Inferior parietal cortex (tissue), 1 donor: Measurements from ENCODE around the gene POLR3B.
A peak's percentile ranks its signal among the peaks of the same experiment; 100 is the strongest.

Experiments
- DNase-seq: peaks from one replicate; pipeline ENCODE4 v3.0.0-alpha.2; 2016; ENCODE audit errors: extremely low spot score

The POLR3B gene

GRCh38 chr12:106412563-106412962, 55.0 kb downstream of the POLR3B start:
- no peak for DNase-seq

GRCh38 chr12:106415134-106415533, 57.6 kb downstream of the POLR3B start:
- DNase-seq = no peak

GRCh38 chr12:106416273-106416672, 58.7 kb downstream of the POLR3B start:
- DNase-seq = no peak

DNA sequence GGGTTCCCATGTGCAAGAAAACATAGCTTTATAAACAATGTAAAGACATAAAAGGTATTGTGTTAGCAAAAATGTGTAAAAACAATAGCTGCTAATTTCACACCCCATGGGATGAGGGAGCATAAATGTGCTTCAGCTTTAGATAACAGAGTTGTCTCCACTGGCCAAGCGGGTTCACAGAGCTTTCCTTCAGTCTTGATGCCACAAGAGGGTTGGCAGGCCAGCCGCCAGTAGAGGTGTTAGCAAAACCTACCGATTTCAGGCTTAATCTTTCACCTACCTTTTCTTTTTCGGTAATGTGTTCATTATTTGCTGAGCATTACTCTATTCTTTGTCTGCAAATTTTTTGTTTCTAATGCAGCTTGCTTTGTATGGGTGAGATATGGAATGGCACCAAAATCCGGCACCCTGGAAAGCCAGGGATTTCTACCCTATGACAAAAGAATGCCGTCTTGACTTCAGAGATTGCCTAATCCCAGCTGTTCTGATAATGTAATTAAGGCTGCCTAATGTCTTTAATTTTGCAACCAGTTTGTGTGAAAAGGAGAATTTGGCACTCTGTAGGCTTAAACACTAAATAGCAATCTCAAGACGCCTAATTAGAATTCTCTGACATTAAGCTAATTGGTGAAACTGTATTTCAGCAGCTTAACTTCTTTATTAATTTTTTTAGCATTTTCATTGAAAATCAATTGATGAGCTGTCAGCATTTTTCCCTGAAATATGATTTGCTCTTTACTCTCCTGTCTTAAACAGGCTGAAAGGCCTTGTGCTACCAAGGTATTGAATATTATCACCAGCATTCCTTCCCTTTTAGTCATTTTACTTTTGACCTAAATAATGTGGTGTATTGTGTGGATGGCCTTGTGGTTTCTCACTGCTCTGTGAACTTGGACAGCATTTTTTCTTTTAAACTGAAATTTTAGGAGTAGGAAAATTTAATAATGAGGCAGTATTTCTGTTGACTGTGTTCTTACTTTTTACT, 60.7 kb downstream of the POLR3B start:
- DNase-seq = no peak

DNA sequence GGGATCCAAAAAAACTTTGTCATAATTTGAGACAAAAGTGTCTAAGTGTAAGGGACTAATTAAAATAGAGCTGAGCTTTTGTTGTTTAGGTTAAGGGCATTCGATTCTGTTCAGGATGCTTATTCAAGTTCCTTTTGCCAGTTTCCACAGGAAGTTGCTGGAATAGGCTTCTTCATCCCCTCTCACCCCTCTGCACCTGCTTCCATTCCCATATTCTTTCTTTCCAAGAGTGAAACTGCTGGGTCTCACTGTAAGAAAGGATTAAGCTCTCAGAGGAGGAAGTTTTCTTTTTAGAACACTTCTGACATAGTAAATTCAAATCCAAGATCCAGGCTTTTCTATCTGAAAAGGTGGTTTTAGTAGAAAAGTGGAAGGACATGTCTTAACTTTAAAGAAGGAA, 61.4 kb downstream of the POLR3B start:
- no peak for DNase-seq

GRCh38 chr12:106423291-106423690, 65.7 kb downstream of the POLR3B start:
- DNase-seq = no peak

DNA sequence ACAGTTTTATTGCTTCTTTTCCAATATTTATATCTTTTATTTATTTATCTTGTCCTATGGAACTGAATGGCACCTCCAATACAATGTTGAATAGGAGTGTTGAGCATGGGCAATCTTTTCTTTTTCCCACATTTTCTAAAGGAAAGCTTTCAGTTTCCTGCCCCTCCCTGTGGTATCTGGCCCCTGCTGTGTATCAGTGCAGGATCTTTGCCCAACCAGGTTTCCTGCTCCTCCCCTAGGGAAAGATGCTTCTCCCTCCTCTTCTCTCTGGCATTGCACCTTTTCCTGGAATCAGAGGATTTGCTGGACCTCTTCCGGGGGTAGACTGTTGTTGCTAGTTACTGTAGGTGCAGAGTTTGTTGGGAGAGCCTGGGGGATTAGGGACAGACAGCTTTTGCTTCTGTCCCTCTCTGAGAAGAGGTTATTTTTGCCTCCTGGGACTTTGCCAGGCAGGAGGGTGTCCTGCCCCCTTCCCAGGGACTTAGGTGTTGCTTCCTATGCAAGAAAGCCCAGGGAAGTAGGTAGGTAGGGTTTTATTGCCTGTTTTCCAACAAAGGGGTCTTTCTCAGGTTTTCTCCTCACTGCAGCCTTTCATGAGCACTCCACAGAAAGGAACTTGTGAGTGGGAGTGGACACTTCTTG, 67.6 kb downstream of the POLR3B start:
- no peak for DNase-seq

GRCh38 chr12:106427917-106428316, 70.4 kb downstream of the POLR3B start:
- DNase-seq = no peak

GRCh38 chr12:106428384-106428783, 70.8 kb downstream of the POLR3B start:
- DNase-seq = peak; percentile 63

- DNase-seq = no peak
These were observed 71.5 kb downstream of the POLR3B start for GRCh38 chr12:106429043-106429552.

DNA sequence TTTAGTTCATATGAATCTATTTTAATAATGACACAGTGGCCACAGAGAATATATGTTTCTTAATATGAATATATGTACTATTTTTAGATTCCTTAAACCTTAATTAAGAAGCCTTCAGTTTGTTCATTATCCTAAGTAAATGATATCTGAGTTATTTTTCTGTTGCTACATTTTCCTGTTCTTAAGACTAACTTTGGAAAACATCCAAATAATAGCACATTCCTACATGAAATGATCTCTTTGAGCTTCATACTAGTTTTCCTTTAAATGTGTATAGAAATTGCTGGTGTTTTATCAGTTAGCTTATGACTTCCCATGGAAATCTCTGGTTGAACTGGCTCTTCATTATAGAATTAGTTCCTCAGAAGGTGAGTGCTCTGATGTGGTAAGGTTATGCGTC, 72.1 kb downstream of the POLR3B start:
- no peak for DNase-seq

DNA sequence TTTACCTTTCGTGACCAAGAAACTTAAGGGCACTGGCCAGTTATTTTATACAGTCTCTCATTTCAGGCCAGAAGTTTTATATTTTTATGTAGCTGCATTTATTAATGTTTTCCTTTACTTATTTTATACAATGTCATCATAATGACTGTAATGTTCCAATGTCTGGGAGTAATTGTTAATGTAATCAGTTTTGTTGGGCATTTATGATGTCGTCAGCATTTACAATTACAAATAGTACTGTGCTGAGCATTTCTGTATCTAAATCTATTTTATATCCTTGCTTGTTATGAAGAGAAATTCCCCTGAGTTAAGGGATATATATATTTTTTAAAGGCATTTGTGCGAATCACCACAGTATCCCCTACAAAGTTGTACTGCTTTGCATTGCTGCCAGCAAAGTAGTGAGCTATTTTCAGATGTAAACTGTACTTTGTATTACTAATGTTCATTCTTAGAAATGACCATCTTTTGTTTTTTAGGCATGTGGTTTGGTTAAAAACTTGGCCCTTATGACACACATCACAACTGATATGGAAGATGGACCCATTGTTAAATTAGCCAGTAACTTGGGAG, 74.4 kb downstream of the POLR3B start:
- DNase-seq = no peak

DNA sequence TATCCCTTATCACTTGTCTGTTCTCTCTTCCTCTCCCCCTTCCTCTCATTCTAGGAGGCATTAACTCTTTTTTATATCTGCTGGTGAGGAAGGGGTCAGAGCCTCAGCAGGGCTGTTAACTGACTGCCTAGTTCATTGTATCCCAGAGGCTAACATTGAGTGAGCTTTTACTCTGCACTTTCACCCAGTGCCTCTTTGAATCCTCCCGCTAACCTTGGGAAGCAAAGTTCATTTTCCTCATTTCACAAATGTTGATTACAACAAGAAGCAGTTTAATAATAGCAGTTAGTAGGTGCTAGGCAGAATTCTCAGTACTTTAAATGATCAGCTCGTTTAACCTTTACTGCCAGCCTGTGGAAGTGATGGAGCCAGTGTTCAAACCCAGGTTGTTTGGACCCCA, 75.5 kb downstream of the POLR3B start:
- DNase-seq = no peak

GRCh38 chr12:106434526-106434925, 77.0 kb downstream of the POLR3B start:
- DNase-seq = no peak

- no peak for DNase-seq
These were observed 78.6 kb downstream of the POLR3B start for GRCh38 chr12:106436164-106436563.

- DNase-seq = no peak
These were observed 85.0 kb downstream of the POLR3B start for GRCh38 chr12:106442575-106442974.

DNA sequence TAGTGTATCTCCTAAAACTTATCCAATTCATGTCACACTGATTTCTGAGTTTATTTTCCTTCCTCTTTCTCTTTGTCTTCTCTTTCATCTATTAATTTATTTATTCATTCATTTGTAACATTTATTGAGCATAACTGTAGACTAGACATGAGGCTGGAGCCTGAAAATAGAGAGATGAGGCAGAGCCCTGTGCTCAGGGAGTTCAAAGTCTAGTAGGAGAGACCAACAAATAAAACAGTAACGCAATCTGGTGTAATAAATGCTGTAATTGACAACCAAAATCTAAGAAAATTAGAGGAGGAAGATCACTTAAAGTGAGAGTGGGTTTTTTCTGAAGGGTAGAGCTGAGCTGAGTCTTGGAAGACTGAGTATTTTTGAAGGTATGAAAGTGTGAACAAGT, 87.5 kb downstream of the POLR3B start:
- DNase-seq = no peak

- no peak for DNase-seq
These were observed 88.4 kb downstream of the POLR3B start for GRCh38 chr12:106445959-106446358.

DNA sequence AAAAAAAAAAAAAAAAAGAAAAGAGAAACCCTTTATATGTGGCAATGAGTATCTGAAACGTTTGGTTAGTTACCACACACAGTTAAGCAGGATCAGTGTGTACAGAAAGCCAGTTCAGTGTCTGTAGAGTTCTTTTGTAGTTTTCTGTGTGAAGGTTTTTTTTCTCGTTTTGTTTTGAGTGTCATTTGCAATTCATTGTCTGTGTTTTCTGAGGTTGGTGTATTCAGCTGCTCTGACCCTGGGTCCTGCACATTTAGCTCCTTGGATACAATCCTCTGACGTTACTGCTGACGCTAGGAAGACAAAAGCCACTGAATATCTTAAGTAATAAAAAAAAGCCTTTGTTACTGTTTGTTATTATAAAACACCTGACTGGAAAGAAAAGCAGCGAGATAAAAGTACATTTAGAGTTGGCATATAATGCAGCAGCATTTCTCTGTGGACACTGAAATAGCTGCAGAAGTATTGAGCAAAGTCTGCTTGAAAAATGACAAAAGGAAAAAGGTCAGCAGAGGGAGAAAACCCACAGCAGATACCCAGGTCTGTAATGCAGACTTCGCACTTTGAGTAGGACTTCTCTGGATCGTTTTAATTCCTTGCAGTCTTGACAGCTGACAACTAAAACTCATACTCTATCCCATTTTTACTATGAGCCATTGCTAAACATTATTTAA, 89.0 kb downstream of the POLR3B start:
- no peak for DNase-seq

GRCh38 chr12:106452309-106452708, 94.8 kb downstream of the POLR3B start:
- DNase-seq = no peak

DNA sequence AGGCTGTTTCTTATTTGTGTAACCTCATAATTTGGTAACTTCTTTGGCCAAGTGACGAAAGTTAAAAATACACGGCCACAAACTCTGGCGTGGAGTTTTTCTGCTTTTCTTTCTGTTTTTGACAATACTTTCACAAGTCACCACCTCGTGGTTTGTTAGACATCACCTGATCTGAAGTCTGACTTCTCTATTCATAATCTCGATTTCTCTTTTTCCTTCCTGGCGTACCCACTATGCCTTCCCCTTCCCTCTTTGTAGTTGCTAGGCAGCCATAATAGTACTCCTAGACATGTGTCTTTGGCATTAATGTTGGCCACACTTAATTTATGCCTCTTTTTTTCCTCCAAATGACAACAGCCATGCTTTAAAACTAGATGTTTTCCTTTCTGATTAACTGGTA, 97.6 kb downstream of the POLR3B start:
- no peak for DNase-seq

DNA sequence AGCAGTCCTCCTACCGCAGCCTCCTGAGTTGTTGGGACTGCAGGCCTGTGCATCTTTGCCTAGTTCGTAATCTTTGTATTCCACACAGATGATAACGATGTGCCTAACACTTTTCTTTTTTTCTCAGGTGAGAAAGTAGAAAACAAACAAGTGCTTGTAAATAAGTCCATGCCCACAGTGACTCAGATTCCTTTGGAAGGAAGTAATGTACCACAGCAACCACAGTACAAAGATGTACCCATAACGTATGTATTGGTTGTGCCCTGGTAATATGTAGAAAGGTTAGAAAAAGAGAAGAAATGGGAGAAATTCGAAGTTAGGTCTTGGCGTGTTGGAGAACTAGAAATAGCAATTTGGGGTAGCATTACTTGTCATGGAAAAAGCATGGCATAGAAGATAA, 101.6 kb downstream of the POLR3B start:
- DNase-seq = no peak
